ENCODE results near the gene SLC35A5. TPM values are rescaled to one million over a fixed set of nuclear protein-coding genes. Genes with fewer than 3 reads are reported as not detected.

The SLC35A5 gene
- total and polyA plus RNA-seq, 2 of the 4 experiments (the other 2 are of a cell fraction), result 19.5 to 25.6 TPM

- Histone ChIP-seq H3K4me3 (ENCODE audit: insufficient read depth, low read depth, low read length) (no peak overlapping the region), H3K4me2 (ENCODE audit: low read depth, low read length) (no peak overlapping the region), H3K56ac (ENCODE audit: extremely low read depth, insufficient read depth, low read length) (no peak overlapping the region), H4K8ac (ENCODE audit: low read depth in 2 of 2, low read length in 2 of 2) (no peak overlapping the region), H2AK9ac (replicated peaks; ENCODE audit: low read depth, low read length, poor library complexity) (no peak overlapping the region), H3K79me1 (ENCODE audit: low read depth in 1 of 2, low read length in 2 of 2) (peaks cover 18 to 20% of the 10 kb centered on the region in 2 experiments), H3K18ac (ENCODE audit: low read depth, low read length) (no peak overlapping the region), H3K4me1 (ENCODE audit: control insufficient read depth, insufficient read depth, low read length) (peaks cover 6% of the 10 kb centered on the region), H3K9me3 (ENCODE audit: control insufficient read depth, insufficient read depth, low read length) (no peaks in the 10 kb centered on the region), H3K9ac (ENCODE audit: low read depth, low read length) (no peak overlapping the region), H3K36me3 (ENCODE audit: control insufficient read depth, insufficient read depth, low read length) (peaks cover 11% of the 10 kb centered on the region), H4K20me1 (ENCODE audit: insufficient read depth, low read length) (peaks cover 6% of the 10 kb centered on the region; the same call in 1 of the 2 replicates), H2AK5ac (ENCODE audit: low read depth, low read length) (no peak overlapping the region), H3K14ac (replicated peaks; ENCODE audit: low read depth, low read length) (no peak overlapping the region), H3K9me1 (ENCODE audit: insufficient read depth, low read length) (0 out of 2 replicates have a peak, but pooled peaks cover 3% of the 10 kb centered on the region), H3K27me3 (ENCODE audit: control insufficient read depth, insufficient read depth, low read length) (no peaks in the 10 kb centered on the region), H2BK120ac (ENCODE audit: low read depth, low read length) (no peak overlapping the region), H3K4ac (ENCODE audit: low read depth, low read length) (no peak overlapping the region), H3K23ac (ENCODE audit: low read depth, low read length) (no peak overlapping the region), H3K27ac (ENCODE audit: insufficient read depth, low read length) (no peak overlapping the region), H2BK15ac (ENCODE audit: low read depth, low read length) (no peak overlapping the region), H2BK5ac (ENCODE audit: low read depth, low read length, poor library complexity, severe bottlenecking) (no peak overlapping the region), H2AFZ (replicated peaks; ENCODE audit: low read length, poor library complexity) (no peak overlapping the region), H4K5ac (ENCODE audit: low read depth, low read length) (no peak overlapping the region), H2BK20ac (ENCODE audit: low read depth, low read length) (no peak overlapping the region), H4K91ac (ENCODE audit: insufficient read depth, low read depth, low read length) (no peak overlapping the region)
- ChIA-PET CTCF (interaction anchor here (0.5 to 0.6 kb wide), 2 partner anchors 538 to 1223 kb away, joined by 3 to 5 read pairs; no protein-coding TSS in a partner anchor), POLR2A (ENCODE audit: unreplicated experiment) (no interaction called here)
- intact Hi-C loops (cut with micrococcal nuclease) (no loop called here), in situ Hi-C loops (cut with MboI; ENCODE audit: low sequenced_read_pairs) (no loop called here), dilution Hi-C loops (cut with HindIII; ENCODE audit: low sequenced_read_pairs, unreplicated experiment) (no loop called here)
- ATAC-seq (ENCODE audit: low read depth) (peak; percentile 40), DNase-seq (no peak)
- WGBS, 2 experiments (ENCODE audit: extremely low coverage in 2 of 2, insufficient read length in 1 of 2), result no CpG with 5 or more reads among the region's 1 CpG
- TF ChIP-seq CEBPB (IDR thresholded peaks at IDR 0.05; ENCODE audit: low read depth, low read length) (no peak), BHLHE40 (IDR thresholded peaks at IDR 0.05; ENCODE audit: low read depth, low read length) (no peak), RAD21 (IDR thresholded peaks at IDR 0.05; ENCODE audit: low read length) (no peak), CTCF (conservative IDR thresholded peaks at IDR 0.05; ENCODE audit: low read depth, low read length) (no peak), MXI1 (IDR thresholded peaks at IDR 0.05; ENCODE audit: borderline replicate concordance, low read depth, low read length) (no peak), ELK1 (IDR thresholded peaks at IDR 0.05; ENCODE audit: borderline replicate concordance, low read depth, low read length) (no peak), POLR2A (IDR thresholded peaks at IDR 0.05; ENCODE audit: low read depth, low read length) (no peak), FOS (IDR thresholded peaks at IDR 0.05; ENCODE audit: low read depth, low read length) (no peak), MAFK (IDR thresholded peaks at IDR 0.05; ENCODE audit: low read depth, low read length) (no peak), CHD1 (IDR thresholded peaks at IDR 0.05; ENCODE audit: low read depth, low read length) (no peak), USF2 (IDR thresholded peaks at IDR 0.05; ENCODE audit: low read depth, low read length) (no peak), RCOR1 (IDR thresholded peaks at IDR 0.05; ENCODE audit: insufficient replicate concordance, low read length) (no peak), NFE2L2 (IDR thresholded peaks at IDR 0.05; ENCODE audit: low read depth, low read length) (no peak), SMC3 (IDR thresholded peaks at IDR 0.05; ENCODE audit: low read depth, low read length) (no peak), MAZ (IDR thresholded peaks at IDR 0.05; ENCODE audit: borderline replicate concordance, low read depth, low read length) (no peak), RFX5 (IDR thresholded peaks at IDR 0.05; ENCODE audit: low read depth, low read length) (no peak)
- no TSS peak for BruUV-seq (replicated peaks)
Measured at GRCh38 chr3:112550859-112551258, 11.0 kb upstream of the SLC35A5 start.

Data from IMR-90 (cell line).